Testis (tissue), 2 donors: ENCODE results near the gene COLEC11.

Source experiments
- CTCF ChIP-seq, 3 experiments: fragments of 450-650 bp in 2 of 3; fragments of 200-600 bp in 1 of 3; sonication (generic) in 1 of 3; IDR thresholded peaks; one replicate each; pipeline ENCODE4 v1.5.1; 2016 to 2019; ENCODE audit warnings: antibody characterized with exemption in 3 of 3, mild to moderate bottlenecking in 2 of 3, moderate library complexity in 1 of 3
- POLR2A ChIP-seq: fragments of 450-650 bp; IDR thresholded peaks from one replicate; pipeline ENCODE4 v1.6.1; 2017; ENCODE audit warnings: antibody characterized with exemption, mild to moderate bottlenecking, moderate library complexity

- TF ChIP-seq CTCF (IDR thresholded peaks at IDR 0.05) (no peak), POLR2A (no peak)
These were observed 57.1 kb downstream of the COLEC11 start for GRCh38 chr2:3651691-3652648.
